M059J (cell line): ENCODE measurements around the gene FIBCD1. TPM values are rescaled to one million over a fixed set of nuclear protein-coding genes. Genes with fewer than 3 reads are reported as not detected.
"Not testable (repeated sequence)": the region's sequence is repeated elsewhere in the genome, so short reads cannot be mapped to it uniquely, and the experiment has no call there.

ENCODE experiments used
- DNase-seq: peaks from one replicate; pipeline ENCODE4 v3.0.0-alpha.2; 2012; ENCODE audit warnings: low read depth
- total RNA-seq: library from RNA; depleted of rRNA; stranded (reverse); fragments of >200 nt; shearing (Covaris generic); gene quantifications from 2 replicates; pipeline ENCODE4 v1.2.3, GENCODE V29; 2014

The FIBCD1 gene
- total RNA-seq, 1 experiment from 2014 or later = 36.2 TPM

DNA sequence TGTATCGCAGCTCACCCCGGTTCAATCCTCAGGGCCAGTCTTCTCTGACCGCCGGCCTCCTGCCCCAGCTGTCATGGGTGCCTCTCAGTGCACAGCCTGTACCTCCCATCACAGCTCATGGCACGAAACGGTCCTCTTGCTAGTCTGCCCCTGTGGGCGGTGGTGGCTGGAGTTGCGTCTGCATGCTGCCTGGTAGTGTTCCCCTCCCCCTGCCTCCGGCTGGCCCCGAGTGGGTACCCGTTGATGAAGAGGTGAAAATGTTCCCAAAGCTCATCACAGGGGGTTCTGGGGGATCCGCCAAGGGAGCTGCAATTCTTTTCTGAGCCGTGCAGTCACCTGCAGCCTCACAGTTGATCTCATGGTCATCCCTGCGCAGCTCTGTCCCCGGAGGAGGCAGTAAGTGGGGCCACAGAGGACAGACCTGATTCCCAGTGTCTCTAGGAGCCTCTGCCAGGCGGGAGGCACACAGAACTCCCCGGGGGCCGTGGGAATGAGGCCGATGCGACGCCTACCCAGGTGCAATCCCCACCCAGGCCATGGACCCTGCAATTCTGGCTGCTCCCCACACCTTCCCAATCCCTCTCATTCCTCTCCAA lies 34.7 kb upstream of the FIBCD1 start:
- no peak for DNase-seq

DNA sequence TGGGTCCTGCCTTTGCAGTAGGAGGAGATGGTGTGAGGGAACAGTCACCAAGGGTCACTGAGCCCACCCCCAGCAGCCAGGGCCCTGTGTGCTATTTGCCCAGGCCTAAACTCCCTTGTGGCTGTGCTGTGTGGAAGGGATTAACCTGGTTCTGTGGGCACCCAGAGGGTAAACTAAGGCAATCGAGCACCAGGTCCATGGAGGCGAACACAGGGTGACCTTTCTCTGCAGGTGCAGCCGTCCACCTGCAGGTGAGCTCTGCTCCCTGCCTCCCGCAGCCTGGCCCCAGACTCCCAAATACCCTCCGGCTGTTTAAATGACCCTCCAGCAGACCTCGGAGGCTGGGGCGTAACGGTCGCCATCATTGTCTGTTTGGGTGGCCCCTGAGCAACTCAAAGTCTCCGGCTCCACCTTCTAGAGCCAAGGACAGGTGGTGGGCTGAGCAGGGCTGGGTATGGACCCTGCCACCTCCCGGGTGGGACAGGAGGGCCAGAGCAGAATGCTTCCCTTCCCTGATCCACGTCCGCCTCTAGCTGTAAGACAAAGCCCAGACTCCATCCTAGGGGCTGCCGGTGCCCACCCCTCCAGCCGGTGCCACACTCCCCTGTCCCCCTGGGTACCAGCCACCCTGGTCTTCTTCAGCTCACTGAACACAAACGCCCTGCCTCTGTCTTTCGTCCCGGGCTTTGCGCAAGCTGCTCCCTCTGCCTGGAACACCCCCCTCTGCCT lies 34.1 kb upstream of the FIBCD1 start:
- no peak for DNase-seq

DNA sequence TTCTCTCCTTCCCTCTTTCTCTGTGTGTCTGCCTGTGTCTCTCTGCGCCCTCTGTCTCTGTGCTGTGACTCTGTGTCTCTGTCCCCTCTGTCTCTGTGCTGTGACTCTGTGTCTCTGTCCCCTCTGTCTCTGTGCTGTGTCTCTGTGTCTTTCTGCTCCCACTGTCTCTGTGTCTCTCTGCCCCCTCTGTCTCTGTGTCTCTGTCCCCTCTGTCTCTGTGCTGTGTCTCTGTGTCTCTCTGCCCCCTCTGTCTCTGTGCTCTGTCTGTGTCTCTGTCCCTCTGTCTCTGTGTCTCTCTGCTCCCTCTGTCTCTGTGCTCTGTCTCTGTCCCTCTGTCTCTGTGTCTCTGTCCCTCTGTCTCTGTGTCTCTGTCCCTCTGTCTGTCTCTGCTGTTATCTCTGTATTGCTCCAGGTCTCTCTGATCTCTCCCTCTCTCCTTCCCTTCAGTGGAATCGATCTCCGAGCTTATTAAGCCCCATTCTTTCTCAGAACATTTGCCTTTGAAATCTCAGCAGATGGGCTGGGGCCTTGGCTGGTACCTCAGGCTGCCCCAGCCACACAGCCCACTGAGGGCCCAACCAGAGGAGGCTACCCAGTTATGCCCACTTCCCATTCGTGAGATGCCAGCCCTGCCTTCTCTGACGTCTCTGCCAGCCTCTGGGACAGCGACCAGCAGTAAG lies 33.4 kb upstream of the FIBCD1 start:
- DNase-seq = no peak

DNA sequence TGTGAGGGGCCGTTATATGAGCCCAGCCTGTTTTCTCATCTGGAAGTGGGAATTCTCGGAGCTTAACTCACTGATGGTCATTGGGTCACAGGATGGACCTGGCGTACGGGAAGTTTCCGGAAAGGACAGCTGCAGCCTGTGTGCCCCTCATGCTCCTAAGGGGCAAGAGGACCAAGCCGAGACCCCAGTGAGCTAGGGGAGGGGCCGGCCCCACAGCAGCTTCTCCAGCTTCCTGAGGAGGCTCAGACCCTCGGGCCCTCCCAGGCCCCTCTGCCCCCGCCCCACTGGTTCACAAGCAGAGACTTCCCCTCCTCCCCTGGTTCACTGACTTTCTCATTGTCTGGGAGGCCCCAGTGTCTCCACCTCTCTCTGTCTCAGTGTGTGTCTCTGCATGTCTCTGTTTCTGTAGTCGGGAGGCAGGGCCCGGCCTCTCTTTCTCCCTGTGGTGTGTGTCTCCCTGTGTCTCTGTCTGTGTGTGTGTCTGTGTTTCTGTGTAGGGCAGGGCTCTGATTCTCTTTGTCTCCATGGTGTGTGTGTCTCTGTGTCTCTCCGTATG lies 32.3 kb upstream of the FIBCD1 start:
- no peak for DNase-seq

DNA sequence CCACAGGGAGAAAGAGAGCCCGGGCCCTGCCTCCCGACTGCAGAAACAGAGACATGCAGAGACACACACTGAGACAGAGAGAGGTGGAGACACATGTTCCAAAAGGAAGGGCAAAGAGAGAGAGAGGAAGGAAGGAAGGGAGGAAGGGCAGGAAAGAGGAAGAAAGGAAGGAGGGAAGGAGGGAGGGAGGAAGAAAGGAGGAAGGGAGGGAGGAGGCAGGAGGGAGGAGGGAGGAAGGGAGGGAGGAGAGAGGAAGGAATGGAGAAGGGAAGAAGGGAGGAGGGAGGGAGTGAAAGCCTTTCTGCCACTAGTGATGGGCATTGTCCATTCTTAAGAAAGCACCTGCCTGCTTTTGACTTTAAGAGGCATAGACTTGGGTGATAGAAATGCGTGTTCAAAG lies 31.8 kb upstream of the FIBCD1 start:
- no peak for DNase-seq

DNA sequence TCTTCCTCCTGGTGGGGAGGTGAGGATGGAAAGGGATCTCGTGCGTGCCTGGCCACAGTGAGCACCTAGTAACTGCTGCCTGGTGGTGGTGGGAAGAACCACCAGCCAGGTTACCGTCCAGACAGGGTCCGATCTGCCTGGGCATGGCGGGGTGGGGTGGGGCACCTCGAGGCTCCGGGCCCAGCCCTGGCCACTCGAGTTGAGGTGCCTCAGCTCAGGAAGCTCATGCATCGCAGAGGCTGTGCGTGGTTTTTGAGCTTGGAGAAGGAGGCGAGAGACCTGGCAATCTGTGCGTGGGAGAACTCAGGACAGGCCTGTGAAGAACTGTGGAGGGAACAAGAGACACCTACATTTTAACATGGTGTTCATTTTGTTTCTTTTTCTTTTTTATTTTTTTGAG lies 31.0 kb upstream of the FIBCD1 start:
- DNase-seq = no peak

DNA sequence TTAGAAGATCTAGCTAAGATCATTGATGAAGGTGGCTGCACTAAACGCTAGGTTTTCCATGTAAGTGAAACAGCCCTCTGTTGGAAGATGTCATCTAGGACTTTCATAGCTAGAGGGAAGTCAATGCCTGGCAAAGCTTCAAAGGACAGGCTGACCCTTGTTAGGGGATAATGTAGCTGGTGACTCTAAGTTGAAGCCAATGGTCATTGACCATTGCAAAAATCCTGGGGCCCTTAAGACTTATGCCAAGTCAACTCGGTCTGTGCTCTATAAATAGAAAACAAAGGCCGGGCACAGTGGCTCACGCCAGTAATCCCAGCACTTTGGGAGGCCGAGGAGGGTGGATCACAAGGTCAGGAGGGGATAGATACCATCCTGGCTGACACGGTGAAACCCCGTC lies 26.6 kb upstream of the FIBCD1 start:
- DNase-seq = no peak

DNA sequence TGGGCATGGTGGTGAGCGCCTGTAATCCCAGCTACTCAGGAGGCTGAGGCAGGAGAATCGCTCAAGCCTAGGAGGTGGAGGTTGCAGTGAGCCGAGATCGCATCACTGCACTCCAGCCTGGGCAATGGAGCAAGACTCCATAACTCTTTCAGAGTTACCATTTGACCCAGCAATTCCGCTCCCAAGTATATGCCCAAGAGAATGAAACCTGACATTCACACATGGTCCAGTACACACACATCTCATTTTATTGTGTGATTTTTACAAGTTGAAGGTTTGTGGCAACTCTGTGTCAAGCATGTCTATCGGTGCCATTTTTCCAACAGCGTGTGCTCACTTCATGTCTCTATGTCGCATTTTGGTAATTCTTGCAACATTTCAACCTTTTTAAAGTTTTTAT lies 24.9 kb upstream of the FIBCD1 start:
- no peak for DNase-seq

DNA sequence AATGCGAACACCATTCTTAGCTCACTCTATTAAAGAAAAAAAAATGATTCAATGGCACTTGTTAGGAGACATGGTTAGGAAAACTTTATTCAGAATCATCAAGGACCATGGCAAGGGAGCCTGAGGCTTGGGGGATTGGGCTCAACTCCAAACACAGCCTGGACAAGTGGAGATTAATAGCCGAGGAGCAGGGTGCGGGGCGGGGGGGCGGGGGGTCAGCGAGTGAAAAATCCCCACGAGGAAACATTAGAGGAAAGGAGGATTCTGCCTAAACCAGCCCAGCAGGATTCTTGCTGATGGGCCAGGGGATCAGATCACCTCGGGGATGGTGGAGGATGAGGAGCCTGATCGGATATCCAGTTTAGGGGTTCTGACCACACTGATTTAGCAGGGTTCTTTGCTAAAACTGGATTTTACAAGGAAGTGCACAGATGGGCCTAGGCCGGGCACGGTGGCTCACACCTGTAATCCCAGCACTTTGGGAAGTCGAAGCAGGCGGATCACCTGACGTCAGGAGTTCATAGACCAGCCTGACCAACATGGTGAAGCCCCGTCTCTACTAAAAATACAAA lies 24.4 kb upstream of the FIBCD1 start:
- no peak for DNase-seq

DNA sequence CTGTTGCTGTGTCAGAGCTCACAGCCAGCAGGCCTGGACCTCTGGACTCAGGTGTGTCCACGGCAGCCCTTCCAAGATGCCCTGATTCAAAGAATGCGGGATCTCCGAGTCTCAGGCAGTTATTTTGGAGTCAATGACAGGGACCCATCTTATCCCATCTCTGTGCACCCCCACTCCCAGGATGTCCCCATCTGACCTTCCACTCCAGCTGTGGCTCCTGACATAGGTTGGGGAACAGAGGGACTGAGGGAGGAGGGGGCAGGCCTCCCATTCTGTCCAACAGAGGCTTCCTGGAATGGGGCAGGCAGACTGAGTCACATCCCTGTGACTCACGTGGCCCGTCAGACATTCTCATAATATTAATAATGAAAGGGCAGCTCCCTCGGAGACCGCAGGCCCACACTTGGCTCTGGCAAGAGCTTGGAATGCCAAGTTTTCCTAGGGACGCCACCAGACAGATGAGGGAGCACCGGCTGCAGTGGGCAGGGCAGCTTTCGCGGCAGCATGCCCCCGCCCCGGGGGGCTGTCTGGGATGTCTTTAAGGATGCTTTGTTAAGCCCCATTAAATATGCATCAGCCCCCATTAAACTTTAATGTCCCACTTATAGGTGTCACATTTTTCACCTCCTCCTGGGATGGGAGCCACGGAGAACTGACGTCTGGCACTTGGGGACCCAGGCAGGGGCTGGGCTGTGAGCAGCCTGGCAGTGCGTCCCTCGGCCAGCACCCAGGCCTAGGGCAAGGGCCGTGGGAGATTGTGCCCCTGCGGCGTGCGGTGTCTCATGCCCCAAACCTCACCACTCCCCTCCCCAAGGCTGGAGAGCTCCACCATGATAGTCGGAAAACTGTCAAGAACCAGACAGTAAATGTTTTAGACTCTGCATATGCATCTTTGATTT lies 23.6 kb upstream of the FIBCD1 start:
- DNase-seq = peak; percentile 98

DNA sequence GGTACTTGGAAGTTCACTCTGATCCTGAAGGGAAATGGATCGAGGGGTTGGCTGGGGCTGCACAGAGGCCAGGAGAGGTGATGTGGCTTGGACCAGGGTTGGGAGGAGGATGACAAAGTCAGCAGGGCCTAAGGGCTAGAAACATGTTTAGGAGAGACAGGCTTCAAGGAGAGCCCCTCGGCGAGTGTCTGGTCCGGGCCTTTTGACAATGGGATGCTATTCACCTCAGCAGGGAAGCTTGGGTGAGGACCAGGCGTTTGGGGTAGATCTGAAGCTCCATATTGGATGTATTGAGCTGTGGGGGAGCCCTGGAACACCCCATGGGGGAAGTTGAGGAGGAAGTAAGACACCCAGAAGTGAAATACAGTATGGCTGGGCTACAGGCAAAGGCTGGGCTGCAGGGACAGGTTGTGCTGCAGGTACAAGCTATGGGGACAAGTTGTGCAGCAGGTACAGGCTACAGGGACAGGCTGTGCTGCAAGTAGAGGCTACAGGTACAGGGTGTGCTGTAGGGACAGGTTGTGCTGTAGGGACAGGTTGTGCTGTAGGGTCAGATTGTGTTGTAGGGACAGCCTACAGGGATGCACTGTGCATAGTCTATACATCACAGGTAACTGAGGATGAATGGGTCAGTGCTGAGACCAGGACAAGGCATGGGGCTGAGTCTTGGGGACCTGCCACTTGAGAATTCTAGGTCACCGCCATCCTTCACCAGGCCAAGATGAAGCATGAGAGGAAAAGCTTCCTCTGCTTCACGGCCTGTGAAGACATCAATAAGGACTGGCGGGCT lies 22.7 kb upstream of the FIBCD1 start:
- DNase-seq = no peak

DNA sequence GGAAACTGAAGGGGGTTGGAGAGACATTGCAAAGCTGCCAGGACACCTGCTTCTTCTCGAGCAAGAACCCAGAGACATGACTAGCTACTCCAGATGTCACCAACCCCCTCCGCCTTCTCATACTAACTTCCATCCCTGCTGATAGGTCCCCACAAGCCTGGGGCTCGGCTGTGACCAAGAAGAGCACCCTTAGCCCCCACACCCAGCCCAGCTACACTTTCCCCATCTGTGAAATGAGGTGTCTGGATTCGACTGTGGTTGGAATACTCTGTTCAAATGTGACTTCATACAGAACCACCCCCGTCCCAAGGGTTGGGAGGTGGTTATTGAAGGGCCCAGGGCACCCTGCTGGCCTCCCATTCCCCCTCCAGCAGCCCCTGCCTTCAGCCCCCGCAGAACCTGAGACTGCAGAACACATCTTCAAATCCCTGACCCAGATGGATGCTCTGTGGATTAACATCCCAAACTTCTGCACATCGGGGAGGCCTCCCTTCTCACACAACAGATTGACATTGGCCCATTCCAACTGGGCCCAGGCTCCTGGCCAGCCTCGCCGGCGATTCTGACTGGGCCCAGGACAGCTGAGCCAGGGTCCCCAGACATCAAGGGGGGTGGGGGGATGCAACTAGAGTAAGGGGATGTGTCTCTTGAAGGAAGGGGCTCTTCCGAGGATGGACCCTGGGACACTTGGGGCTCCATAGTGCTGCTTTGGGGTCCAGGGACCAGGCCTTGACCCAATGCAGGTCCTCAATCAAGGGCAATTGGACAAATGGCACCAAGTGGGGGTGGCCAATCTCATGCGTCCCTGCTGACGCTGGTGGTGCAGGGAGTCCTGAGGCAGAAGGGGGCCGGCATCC lies 21.7 kb upstream of the FIBCD1 start:
- DNase-seq = no peak

DNA sequence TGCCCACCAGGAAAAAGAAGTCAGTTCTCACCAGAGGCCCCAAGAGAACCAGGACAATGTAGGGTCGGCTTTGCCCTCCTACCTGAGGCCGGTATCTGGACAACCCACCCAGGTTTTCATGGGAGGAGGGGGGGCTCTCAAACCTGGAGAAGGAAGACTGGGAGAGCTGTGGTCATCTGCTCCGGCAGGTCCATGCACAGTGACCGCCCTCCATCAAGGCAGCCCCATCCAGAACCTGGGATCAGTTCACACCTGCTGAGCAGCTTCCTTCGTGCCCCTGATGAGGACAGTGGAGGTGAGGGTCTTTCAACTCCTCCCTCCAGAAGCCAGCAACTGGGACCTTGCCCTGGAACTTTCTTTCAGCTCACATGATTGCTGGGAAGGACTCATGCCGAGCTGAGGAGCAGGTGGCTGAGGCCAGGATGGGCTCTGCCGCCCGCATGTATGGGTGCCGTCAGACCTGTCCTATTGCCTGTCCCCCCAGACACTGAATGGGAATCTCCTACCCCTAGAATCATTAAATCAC lies 20.8 kb upstream of the FIBCD1 start:
- DNase-seq = no peak

DNA sequence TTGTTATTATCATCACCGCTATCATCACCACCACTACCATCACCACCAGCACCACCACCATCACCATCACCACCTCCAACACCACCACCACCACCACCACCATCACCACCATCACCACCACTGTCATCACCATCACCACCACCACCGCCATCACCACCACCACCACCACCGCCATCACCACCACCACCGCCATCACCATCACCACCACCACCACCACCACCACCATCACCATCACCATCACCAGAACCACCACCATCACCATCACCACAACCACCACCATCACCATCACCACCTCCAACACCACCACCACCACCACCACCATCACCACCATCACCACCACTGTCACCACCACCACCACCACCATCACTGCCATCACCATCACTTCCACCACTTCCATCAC lies 19.5 kb upstream of the FIBCD1 start:
- not testable (repeated sequence) for DNase-seq

DNA sequence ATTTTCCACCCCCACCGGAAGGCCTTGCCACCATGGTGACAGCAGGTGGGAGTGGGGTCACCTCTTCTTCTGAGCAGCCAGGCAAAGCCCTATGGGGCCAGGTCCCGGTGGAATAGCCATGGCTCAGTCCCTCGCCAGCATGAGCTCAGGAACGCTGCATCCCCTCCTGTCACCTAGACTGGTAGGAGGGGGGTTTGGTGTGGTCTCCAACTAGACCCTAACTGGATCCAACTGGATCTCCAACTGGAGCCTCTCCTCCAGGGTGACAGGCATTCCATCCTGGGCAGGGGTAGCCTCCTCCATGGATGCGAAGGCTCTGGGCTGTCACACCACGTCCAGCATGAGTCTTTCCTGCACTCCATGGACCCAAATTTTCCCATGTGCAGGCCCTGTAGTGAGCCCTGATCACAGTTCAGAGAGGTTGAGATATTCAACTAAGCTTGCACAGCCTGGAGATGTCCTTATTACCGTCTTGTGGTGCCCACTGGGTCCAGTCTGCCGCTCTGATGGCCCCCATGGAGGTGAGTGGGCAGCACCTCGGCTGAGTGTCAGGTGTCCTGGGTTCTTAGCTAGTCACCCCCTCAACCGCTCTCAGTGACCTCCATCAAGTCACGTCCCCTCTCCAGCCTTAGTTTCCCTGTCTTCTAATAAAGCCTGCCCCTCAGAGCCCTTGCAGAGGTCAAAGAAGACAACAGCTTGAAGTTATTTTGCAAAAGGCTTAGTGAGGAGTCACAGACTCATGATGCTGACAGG lies 18.6 kb upstream of the FIBCD1 start:
- no peak for DNase-seq

DNA sequence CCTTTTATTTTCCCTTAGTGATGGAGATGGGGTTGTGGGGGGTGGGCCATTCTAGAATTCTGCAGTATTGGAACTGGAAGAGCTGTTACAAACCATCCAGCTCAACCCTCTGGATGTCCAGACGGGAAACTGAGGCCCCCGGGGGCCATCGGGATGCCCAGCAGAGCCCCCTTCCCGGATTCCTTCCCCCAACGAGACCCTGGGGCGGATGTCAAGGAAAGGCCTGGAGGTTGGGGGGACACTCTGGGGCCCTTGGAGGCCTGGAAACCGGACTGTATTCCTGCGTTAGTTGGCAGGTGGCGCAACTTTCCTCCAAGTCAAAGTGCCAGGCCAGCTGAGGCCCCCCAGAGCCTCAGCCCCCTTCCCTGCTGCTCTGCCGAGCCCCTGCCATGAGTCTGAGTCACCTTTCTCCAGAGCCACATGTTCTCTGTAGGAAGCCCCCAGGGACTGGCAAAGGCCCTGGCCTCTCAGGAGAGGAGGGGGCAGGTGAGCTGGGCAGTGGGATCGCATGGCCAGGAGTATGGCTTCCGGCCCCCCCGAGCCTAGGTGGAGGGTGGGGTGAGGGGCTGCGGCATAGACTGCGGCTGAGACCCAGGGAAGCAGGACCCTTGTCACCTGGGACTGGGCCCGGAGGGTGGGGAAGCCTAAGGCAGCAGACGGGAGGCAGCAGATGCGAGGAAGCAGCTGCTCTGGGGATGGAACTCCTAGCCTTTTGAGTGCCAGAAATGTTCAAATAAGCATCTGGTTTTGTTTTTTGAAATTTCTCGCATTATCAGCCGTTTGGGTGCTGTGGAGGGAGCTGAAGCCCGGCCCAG lies 17.8 kb upstream of the FIBCD1 start:
- no peak for DNase-seq

DNA sequence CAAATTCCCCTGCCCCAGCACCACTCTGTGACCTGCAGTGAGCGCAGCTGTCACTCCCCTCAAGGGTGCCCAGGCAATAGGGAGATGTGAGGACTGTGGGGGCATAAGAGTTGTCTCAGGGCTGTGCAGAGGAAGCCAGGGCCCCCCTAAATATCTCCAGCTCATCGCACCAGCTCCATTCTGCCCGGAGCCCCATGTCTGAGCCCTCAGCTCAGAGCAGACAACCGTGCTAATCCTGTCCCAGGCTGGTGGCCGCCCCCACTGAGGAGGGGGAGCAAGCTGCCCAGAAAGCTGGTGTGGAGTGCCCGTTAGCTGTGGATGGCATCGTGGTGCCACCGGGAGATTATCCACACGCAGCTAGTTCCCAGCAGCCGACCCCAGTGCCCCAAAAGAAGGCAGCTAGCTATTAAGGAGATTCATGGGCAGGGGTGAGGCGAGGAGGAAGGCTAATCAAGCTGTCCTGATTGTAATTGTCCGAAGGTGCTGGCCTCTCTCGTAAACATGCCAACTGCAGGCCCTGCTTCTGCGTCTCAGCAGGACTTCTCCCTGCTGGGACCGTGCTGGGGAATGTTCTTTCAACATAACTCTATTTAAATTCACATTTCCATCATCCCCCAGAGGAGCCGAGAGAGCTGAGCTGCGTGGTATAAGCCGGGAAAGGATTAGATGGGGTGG lies 17.0 kb upstream of the FIBCD1 start:
- DNase-seq = no peak
